Mesendoderm (in vitro differentiated cells): Measurements from ENCODE around the gene OR10T2.
"Not testable (repeated sequence)": the region's sequence is repeated elsewhere in the genome, so short reads cannot be mapped to it uniquely, and the experiment has no call there.

Experiments
- DNase-seq: peaks from one replicate; pipeline ENCODE4 v3.0.0; 2013
- H2AK5ac ChIP-seq: 2 replicates; pipeline ENCODE4 v1.6.1; 2013; ENCODE audit warnings: low read length, inconsistent platforms
- H2BK120ac ChIP-seq: 2 replicates; pipeline ENCODE4 v1.6.1; 2013; ENCODE audit warnings: low read depth, mild to moderate bottlenecking, low read length, moderate library complexity, mixed read lengths
- H2BK15ac ChIP-seq: replicated peaks from 2 replicates; pipeline ENCODE4 v1.6.1; 2013; ENCODE audit warnings: low read depth, mild to moderate bottlenecking, moderate library complexity
- H2BK5ac ChIP-seq: 2 replicates; pipeline ENCODE4 v1.6.1; 2013; ENCODE audit warnings: low read length, inconsistent platforms
- H3K18ac ChIP-seq: 2 replicates; pipeline ENCODE4 v1.6.1; 2013; ENCODE audit warnings: mild to moderate bottlenecking, low read length, mixed read lengths
- H3K23ac ChIP-seq: one replicate; pipeline ENCODE4 v1.6.1; 2013; ENCODE audit warnings: low read length
- H3K27ac ChIP-seq: 2 replicates; pipeline ENCODE4 v1.5.1; 2013; ENCODE audit warnings: low read depth, mild to moderate bottlenecking, inconsistent platforms, low read length, moderate library complexity
- H3K27me3 ChIP-seq: 2 replicates; pipeline ENCODE4 v1.6.1; 2013; ENCODE audit warnings: low read length, control low read depth, mild to moderate bottlenecking, inconsistent platforms; ENCODE audit not compliant: insufficient read depth, poor library complexity
- H3K36me3 ChIP-seq: 2 replicates; pipeline ENCODE4 v1.6.1; 2013; ENCODE audit warnings: low read length, inconsistent platforms; ENCODE audit not compliant: control insufficient read depth, insufficient read depth
- H3K4ac ChIP-seq: one replicate; pipeline ENCODE4 v1.6.1; 2013; ENCODE audit warnings: low read depth, mild to moderate bottlenecking, low read length, moderate library complexity
- H3K4me1 ChIP-seq: 2 replicates; pipeline ENCODE4 v1.6.1; 2013; ENCODE audit warnings: low read depth, low read length, inconsistent platforms; ENCODE audit not compliant: control insufficient read depth
- H3K4me2 ChIP-seq: 2 replicates; pipeline ENCODE4 v1.6.1; 2013; ENCODE audit warnings: low read length
- H3K4me3 ChIP-seq: 2 replicates; pipeline ENCODE4 v1.5.1; 2013; ENCODE audit warnings: mild to moderate bottlenecking, low read length
- H3K56ac ChIP-seq: one replicate; pipeline ENCODE4 v1.6.1; 2013; ENCODE audit warnings: low read length
- H3K79me1 ChIP-seq: 2 replicates; pipeline ENCODE4 v1.6.1; 2013; ENCODE audit warnings: low read length, inconsistent platforms
- H3K79me2 ChIP-seq: 2 replicates; pipeline ENCODE4 v1.6.1; 2013; ENCODE audit warnings: mild to moderate bottlenecking, low read length; ENCODE audit not compliant: control insufficient read depth, insufficient read depth
- H3K9ac ChIP-seq: 2 replicates; pipeline ENCODE4 v1.6.1; 2013; ENCODE audit warnings: low read length, inconsistent platforms
- H4K5ac ChIP-seq: one replicate; pipeline ENCODE4 v1.6.1; 2013; ENCODE audit warnings: low read length
- H4K8ac ChIP-seq: one replicate; pipeline ENCODE4 v1.6.1; 2013; ENCODE audit warnings: low read depth, mild to moderate bottlenecking, control low read depth, low read length, moderate library complexity
- WGBS: extraction: QIAGEN DNeasy Blood & Tissue Kit; methylation state at CpG from one replicate; pipeline ENCODE4 v1.1.7; 2013; ENCODE audit warnings: low lambda C conversion rate, missing lambda C conversion rate; ENCODE audit not compliant: insufficient coverage; ENCODE audit errors: extremely low coverage; 5-methylcytosine and 5-hydroxymethylcytosine counted together

The OR10T2 gene

GRCh38 chr1:158354255-158354654, 45.0 kb downstream of the OR10T2 start:
- no peak overlapping the region for H4K8ac ChIP-seq
- H3K9ac ChIP-seq = no peak overlapping the region
- H2BK15ac ChIP-seq = no peak overlapping the region
- no peak overlapping the region for H2BK5ac ChIP-seq
- H3K23ac ChIP-seq = no peak overlapping the region
- no peak overlapping the region for H2AK5ac ChIP-seq
- H4K5ac ChIP-seq = no peak overlapping the region
- H3K36me3 ChIP-seq = no peaks in the 10 kb centered on the region
- H3K4me3 ChIP-seq = no peak overlapping the region
- H3K27me3 ChIP-seq = no peaks in the 10 kb centered on the region
- no peak overlapping the region for H3K4ac ChIP-seq
- no peak overlapping the region for H3K27ac ChIP-seq
- no peak overlapping the region for H3K4me2 ChIP-seq
- no peaks in the 10 kb centered on the region for H3K4me1 ChIP-seq
- no CpG with 5 or more reads among the region's 2 CpGs for WGBS
- DNase-seq = no peak
- no peaks in the 10 kb centered on the region for H3K79me2 ChIP-seq
- H3K79me1 ChIP-seq = no peaks in the 10 kb centered on the region
- no peak overlapping the region for H3K18ac ChIP-seq
- no peak overlapping the region for H2BK120ac ChIP-seq
- H3K56ac ChIP-seq = no peak overlapping the region

GRCh38 chr1:158353303-158354075, 45.8 kb downstream of the OR10T2 start, which contains the start of gene CD1E:
Gene CD1E, plus strand, starts transcription at chr1:158353894. Its CDS starts 95 bp downstream, at chr1:158353989.
- H2BK15ac ChIP-seq = no peak within 1 kb of the TSS
- H3K4ac ChIP-seq = no peak within 1 kb of the TSS
- H3K9ac ChIP-seq = no peak within 1 kb of the TSS
- H3K18ac ChIP-seq = no peak within 1 kb of the TSS
- H3K36me3 ChIP-seq = no peaks in the 10 kb centered on the region
- no peak within 1 kb of the TSS for H3K23ac ChIP-seq
- no CpG with 5 or more reads among the region's 6 CpGs for WGBS
- H2AK5ac ChIP-seq = no peak within 1 kb of the TSS
- H2BK120ac ChIP-seq = no peak within 1 kb of the TSS
- no peaks in the 10 kb centered on the region for H3K79me1 ChIP-seq
- no peak within 1 kb of the TSS for H2BK5ac ChIP-seq
- no peaks in the 10 kb centered on the region for H3K4me1 ChIP-seq
- H3K4me2 ChIP-seq = no peak within 1 kb of the TSS
- no peak within 1 kb of the TSS for H4K5ac ChIP-seq
- H3K4me3 ChIP-seq = no peak within 1 kb of the TSS
- no peak for DNase-seq
- no peaks in the 10 kb centered on the region for H3K79me2 ChIP-seq
- no peak within 1 kb of the TSS for H3K27ac ChIP-seq
- H3K27me3 ChIP-seq = no peaks in the 10 kb centered on the region
- no peak within 1 kb of the TSS for H4K8ac ChIP-seq
- no peak within 1 kb of the TSS for H3K56ac ChIP-seq

- H3K79me2 ChIP-seq, H3K18ac ChIP-seq, H3K27ac ChIP-seq, H3K56ac ChIP-seq, DNase-seq, H3K27me3 ChIP-seq, H3K9ac ChIP-seq, H3K4me1 ChIP-seq, H3K4ac ChIP-seq, H3K79me1 ChIP-seq, H4K5ac ChIP-seq, H3K4me3 ChIP-seq, H2BK5ac ChIP-seq, H2BK15ac ChIP-seq, H2AK5ac ChIP-seq, H3K36me3 ChIP-seq, H4K8ac ChIP-seq, H2BK120ac ChIP-seq, H3K4me2 ChIP-seq, H3K23ac ChIP-seq: not testable (repeated sequence)
- no CpG with 5 or more reads among the region's 24 CpGs for WGBS
These were observed 50.3 kb downstream of the OR10T2 start for GRCh38 chr1:158348946-158349345.
